ENCODE measurements around the gene CLDN16. TPM values are rescaled to one million over a fixed set of nuclear protein-coding genes. Genes with fewer than 3 reads are reported as not detected.

The CLDN16 gene
- 1.0 and 3.4 TPM in 2 replicates for total RNA-seq

GRCh38 chr3:190387578-190388213, at the start of gene CLDN16:
Gene CLDN16 (plus strand): TSS chr3:190388163. CDS start chr3:190388330, 167 bp downstream.

GRCh38 chr3:190449801-190450200, 61.8 kb downstream of the CLDN16 start, which contains the start of gene TMEM207:
Gene TMEM207 (minus strand): TSS chr3:190449901. CDS start chr3:190449809, 92 bp downstream.

Other genes starting within 250 kb of the CLDN16 start
- gene CLDN1, start 65.7 kb upstream of the CLDN16 start, total RNA-seq = 70.7 and 299 TPM in 2 replicates
- not detected in 2 replicates for gene TMEM207, start 61.7 kb downstream of the CLDN16 start, total RNA-seq
- gene IL1RAP, start 125.9 kb downstream of the CLDN16 start, total RNA-seq = 56.4 and 72.6 TPM in 2 replicates

Measured in nasal cavity respiratory epithelium epithelial cell of viscerocranial mucosa (primary cell).